Forelimb muscle (tissue), 1 donor: ENCODE measurements around the gene CYP2E1. TPM values are rescaled to one million over a fixed set of nuclear protein-coding genes. Genes with fewer than 3 reads are reported as not detected.
"Not testable (repeated sequence)": the region's sequence is repeated elsewhere in the genome, so short reads cannot be mapped to it uniquely, and the experiment has no call there.

Experiments used
- DNase-seq: peaks from one replicate; pipeline ENCODE4 v3.0.0-alpha.2; 2013; ENCODE audit warnings: low read depth
- polyA plus RNA-seq: library from polyadenylated mRNA; unstranded; fragments of 120-200 nt; gene quantifications from one replicate; pipeline ENCODE4 v1.2.1, GENCODE V29; 2013; ENCODE audit not compliant: insufficient read length

The CYP2E1 gene
- polyA plus RNA-seq = 1.4 TPM

- no peak for DNase-seq
Observed at GRCh38 chr10:133526957-133527588, at the start of gene CYP2E1. TSS of gene CYP2E1 (plus strand) at chr10:133527363. CDS start at chr10:133527396, 33 bp downstream.

- no peak for DNase-seq
Observed at GRCh38 chr10:133481086-133481643, 46.0 kb upstream of the CYP2E1 start.

GRCh38 chr10:133481657-133482056 lies 45.5 kb upstream of the CYP2E1 start:
- no peak for DNase-seq

GRCh38 chr10:133484818-133485217 lies 42.3 kb upstream of the CYP2E1 start:
- DNase-seq = no peak

GRCh38 chr10:133487085-133487484 lies 40.1 kb upstream of the CYP2E1 start:
- no peak for DNase-seq

- no peak for DNase-seq
Observed at GRCh38 chr10:133488354-133488753, 38.8 kb upstream of the CYP2E1 start.

GRCh38 chr10:133489816-133490588 lies 37.2 kb upstream of the CYP2E1 start:
- DNase-seq = no peak

- not testable (repeated sequence) for DNase-seq
Observed at GRCh38 chr10:133493562-133493961, 33.6 kb upstream of the CYP2E1 start.

- DNase-seq = not testable (repeated sequence)
Observed at GRCh38 chr10:133497363-133497762, 29.8 kb upstream of the CYP2E1 start.

GRCh38 chr10:133499176-133499575 lies 28.0 kb upstream of the CYP2E1 start:
- not testable (repeated sequence) for DNase-seq

- not testable (repeated sequence) for DNase-seq
Observed at GRCh38 chr10:133500897-133501296, 26.3 kb upstream of the CYP2E1 start.

GRCh38 chr10:133509700-133510099 lies 17.5 kb upstream of the CYP2E1 start:
- no peak for DNase-seq

GRCh38 chr10:133511408-133511807 lies 15.8 kb upstream of the CYP2E1 start:
- no peak for DNase-seq

GRCh38 chr10:133511907-133512528 lies 15.1 kb upstream of the CYP2E1 start:
- DNase-seq = no peak

- DNase-seq = no peak
Observed at GRCh38 chr10:133515471-133515870, 11.7 kb upstream of the CYP2E1 start.

GRCh38 chr10:133516057-133516456 lies 11.1 kb upstream of the CYP2E1 start:
- DNase-seq = no peak

GRCh38 chr10:133518517-133518916 lies 8.6 kb upstream of the CYP2E1 start:
- not testable (repeated sequence) for DNase-seq

GRCh38 chr10:133520193-133520738 lies 6.9 kb upstream of the CYP2E1 start:
- no peak for DNase-seq

GRCh38 chr10:133523631-133524203 lies 3.4 kb upstream of the CYP2E1 start:
- no peak for DNase-seq

GRCh38 chr10:133525444-133525843 lies 1.7 kb upstream of the CYP2E1 start:
- no peak for DNase-seq

GRCh38 chr10:133527771-133528271 lies 658 bp downstream of the CYP2E1 start:
- DNase-seq = no peak
